Measurements from ENCODE around the gene SEC14L1.

Gene SEC14L1

GRCh38 chr17:77266213-77266612, 125.4 kb downstream of the SEC14L1 start:
- DNase-seq (ENCODE audit: low spot score), result no peak

All from RKO (cell line).